BLaER1 (cell line): ENCODE data around the gene GUCY2D.
A peak's percentile ranks its signal among the peaks of the same experiment; 100 is the strongest.
"Not testable (repeated sequence)": the region's sequence is repeated elsewhere in the genome, so short reads cannot be mapped to it uniquely, and the experiment has no call there.

Experiments used
- H3K27ac ChIP-seq: shearing (Covaris generic); formaldehyde crosslinking; 2 replicates; pipeline ENCODE4 v1.8.1; 2022
- H3K27me3 ChIP-seq: shearing (Covaris generic); formaldehyde crosslinking; 2 replicates; pipeline ENCODE4 v1.8.1; 2022
- H3K36me3 ChIP-seq: shearing (Covaris generic); formaldehyde crosslinking; 2 replicates; pipeline ENCODE4 v1.8.1; 2022
- H3K4me1 ChIP-seq: shearing (Covaris generic); formaldehyde crosslinking; 2 replicates; pipeline ENCODE4 v1.8.1; 2022
- H3K4me2 ChIP-seq: shearing (Covaris generic); formaldehyde crosslinking; 2 replicates; pipeline ENCODE4 v1.8.1; 2022
- H3K4me3 ChIP-seq: shearing (Covaris generic); formaldehyde crosslinking; 2 replicates; pipeline ENCODE4 v1.8.1; 2022
- H3K9ac ChIP-seq: shearing (Covaris generic); formaldehyde crosslinking; 2 replicates; pipeline ENCODE4 v1.8.1; 2022
- H3K9me3 ChIP-seq: shearing (Covaris generic); formaldehyde crosslinking; 2 replicates; pipeline ENCODE4 v1.8.1; 2022
- H4K20me1 ChIP-seq: shearing (Covaris generic); formaldehyde crosslinking; 2 replicates; pipeline ENCODE4 v1.8.1; 2022
- Cebpa-rat ChIP-seq: shearing (Covaris generic); IDR thresholded peaks from 2 replicates; pipeline ENCODE4 v1.8.1; 2022

The GUCY2D gene

DNA sequence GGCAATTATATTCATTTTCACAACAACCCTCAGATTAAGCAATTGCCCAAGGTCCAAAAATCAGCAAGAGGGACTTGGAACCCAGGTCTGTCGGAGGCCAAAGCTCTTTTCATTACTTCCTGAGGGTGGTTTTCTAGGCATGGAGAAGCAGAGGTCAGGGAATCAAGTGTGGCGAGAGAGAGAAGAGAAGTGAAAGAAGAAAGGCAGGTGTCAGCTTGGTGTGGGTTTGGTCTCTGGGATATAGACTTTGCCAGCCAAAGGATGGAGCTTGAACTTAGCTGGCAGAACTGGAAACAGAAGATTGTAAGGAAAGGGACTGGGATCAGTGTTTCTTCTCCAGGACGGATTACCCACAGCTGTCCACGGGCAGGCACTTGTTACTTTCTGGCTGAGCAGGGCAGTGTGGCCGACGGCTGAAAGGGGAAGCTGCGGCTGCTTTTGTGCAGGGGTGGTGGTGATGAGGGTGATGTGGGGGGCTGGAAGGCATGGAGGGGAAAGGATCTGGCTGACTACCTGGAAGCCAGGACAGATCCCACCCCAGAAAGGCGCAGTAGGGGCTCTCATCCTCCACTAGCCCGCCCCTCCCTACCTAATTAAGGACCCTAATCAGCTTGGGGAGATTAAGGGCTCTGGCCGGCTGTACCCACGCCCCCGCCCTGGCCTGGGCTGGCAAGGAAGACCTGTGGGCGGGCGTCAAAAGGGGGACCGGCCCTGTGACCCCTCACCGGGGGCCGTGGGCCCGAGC lies at the start of gene GUCY2D:
GUCY2D (plus strand) TSS at position 640 of the 745 bp plus-strand sequence. CDS start 433 bp downstream, outside the sequence.
- H3K9ac ChIP-seq, result no peak within 1 kb of the TSS
- no peak for TF ChIP-seq Cebpa-rat
- peaks cover 6% of the 10 kb centered on the region; the same call in 1 of the 2 replicates for H3K9me3 ChIP-seq
- no peak within 1 kb of the TSS for H3K27ac ChIP-seq
- peaks cover 51% of the 10 kb centered on the region for H3K27me3 ChIP-seq
- 0 out of 2 replicates have a peak within 1 kb of the TSS, but pooled peaks have one; percentile 7 for H3K4me3 ChIP-seq
- peaks cover 21% of the 10 kb centered on the region for H3K4me1 ChIP-seq
- H3K36me3 ChIP-seq, result no peaks in the 10 kb centered on the region
- H3K4me2 ChIP-seq, result peak within 1 kb of the TSS; percentile 57
- H4K20me1 ChIP-seq, result peaks cover 15% of the 10 kb centered on the region; the same call in 1 of the 2 replicates

DNA sequence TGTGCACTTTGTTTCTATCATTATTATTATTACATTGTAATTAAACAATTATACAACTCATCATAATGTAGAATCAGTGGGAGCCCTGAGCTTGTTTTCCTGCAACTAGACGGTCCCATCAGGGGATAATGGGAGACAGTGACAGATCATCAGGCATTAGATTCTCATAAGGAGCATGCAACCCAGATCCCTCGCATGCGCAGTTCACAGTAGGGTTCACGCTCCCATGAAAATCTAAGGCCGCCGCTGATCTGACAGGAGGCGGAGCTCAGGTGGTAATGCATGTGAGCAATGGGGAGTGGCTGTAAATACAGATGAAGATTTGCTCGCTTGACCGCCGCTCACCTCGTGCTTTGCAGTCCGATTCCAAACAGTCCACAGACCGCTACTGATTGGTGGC lies 49.1 kb upstream of the GUCY2D start:
- H3K9ac ChIP-seq, H3K9me3 ChIP-seq, H3K27ac ChIP-seq, H3K4me2 ChIP-seq, H3K4me1 ChIP-seq, H4K20me1 ChIP-seq, H3K27me3 ChIP-seq, H3K4me3 ChIP-seq: not testable (repeated sequence)
- peaks cover 32% of the 10 kb centered on the region for H3K36me3 ChIP-seq

DNA sequence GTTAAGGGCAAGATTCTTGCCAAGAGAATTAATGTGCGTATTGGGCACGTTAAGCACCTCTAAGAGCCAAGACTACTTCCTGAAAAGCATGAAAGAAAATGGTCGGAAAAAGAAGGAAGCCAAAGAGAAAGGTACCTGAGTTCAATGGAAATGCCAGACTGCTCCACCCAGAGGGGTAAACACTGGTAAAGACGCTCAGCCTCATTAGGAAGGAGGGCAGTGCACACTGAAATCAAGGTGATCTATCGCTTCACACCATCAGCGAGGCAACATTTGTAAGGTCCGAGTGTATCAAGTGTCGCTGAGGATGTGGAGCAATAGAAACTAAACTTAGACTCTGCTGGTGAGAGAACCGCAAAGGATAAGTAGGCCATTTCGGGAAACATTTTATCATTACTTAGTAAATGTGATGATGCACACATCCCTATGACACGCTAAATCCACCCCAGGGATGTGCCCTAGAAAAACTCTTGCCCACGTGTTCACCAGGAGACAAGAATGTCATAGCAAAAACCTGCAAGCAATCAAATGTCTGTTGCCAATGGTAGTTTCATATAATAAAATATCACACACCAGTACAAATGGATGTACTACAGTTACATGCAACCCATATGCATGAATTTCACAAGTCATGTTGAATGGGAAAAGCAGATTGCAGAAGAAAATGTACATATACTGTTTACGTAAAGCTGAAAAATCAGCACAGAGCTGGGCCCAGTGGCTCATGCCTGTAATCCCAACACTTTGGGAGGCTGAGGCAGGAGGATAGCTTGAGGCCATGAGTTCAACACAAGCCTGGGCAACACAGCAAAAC lies 46.8 kb upstream of the GUCY2D start:
- no peak for TF ChIP-seq Cebpa-rat
- Histone ChIP-seq H3K4me2 (no peak overlapping the region), H4K20me1 (no peaks in the 10 kb centered on the region), H3K4me3 (no peak overlapping the region), H3K9ac (no peak overlapping the region), H3K27ac (no peak overlapping the region), H3K9me3 (no peaks in the 10 kb centered on the region), H3K4me1 (no peaks in the 10 kb centered on the region), H3K36me3 (peaks cover 8% of the 10 kb centered on the region), H3K27me3 (no peaks in the 10 kb centered on the region)

DNA sequence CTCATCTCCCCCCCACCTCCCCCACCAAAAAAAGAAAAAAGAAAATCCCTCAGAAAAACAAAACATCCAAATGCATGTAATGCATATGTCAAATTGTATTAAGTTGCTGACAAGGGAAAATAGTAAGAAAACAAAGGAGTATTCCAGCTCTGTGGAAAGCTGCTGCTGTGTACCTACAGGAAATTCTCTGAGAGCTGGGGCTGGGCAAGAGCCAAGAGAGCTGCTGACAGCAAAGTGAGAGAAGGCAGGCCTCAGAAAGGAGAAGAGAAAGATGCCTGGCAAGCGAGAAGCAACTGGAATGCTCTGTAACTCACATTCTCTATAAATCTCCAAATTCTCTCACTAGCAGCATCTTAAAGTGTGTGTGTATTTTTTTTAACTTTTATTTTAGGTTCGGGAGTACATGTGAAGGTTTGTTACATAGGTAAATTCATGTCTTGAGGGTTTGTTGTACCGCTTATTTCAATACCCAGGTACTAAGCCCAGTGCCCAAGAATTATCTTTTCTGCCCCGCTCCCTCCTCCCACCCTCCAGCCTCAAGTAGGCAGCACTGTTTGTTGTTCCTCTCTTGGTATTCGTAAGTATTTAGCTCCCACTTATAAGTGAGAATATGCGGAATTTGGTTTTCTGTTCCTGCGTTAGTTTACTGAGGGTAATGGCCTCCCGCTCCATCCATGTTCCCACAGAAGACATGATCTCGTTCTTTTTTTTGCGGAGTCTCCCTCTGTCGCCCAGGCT lies 46.0 kb upstream of the GUCY2D start:
- Histone ChIP-seq H3K27ac (no peak overlapping the region), H3K4me2 (no peak overlapping the region), H3K4me3 (no peak overlapping the region), H3K27me3 (no peaks in the 10 kb centered on the region), H3K9ac (no peak overlapping the region), H3K4me1 (no peaks in the 10 kb centered on the region), H3K9me3 (no peaks in the 10 kb centered on the region), H3K36me3 (0 out of 2 replicates have a peak, but pooled peaks cover 6% of the 10 kb centered on the region), H4K20me1 (no peaks in the 10 kb centered on the region)
- TF ChIP-seq Cebpa-rat, result no peak

DNA sequence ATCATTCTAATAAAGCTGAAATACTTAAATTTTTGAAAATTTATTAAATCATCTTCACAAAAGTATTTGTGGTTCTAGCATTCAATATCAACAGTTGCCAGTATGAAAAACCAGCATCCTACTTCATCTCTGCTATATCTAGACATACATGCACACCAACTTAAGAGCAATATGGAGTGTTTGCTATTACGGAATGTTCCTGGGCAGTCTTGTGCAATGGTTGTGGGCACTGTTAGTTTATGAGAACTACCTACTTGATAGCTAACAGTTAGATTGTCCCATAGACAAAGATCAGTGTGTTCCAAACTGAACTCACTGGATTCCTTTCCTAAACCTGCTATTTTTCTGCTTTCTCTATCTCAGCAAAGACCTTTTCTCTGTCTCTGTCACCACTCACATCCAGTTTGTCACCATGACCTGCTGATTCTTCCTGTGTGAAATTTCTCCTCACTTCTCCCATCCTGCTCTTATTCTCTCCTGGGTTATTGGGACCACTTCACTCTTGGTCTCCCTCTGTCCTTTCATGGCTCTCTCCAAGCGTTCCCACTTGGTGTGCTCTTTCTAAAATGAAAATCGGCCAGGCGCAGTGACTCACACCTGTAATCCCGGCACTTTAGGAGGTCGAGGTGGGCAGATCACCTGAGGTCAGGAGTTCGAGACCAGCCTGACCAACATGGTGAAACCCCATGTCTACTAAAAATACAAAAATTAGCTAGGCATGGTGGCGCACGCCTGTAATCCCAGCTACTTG lies 42.7 kb upstream of the GUCY2D start:
- Histone ChIP-seq H3K36me3 (no peaks in the 10 kb centered on the region), H3K9me3 (no peaks in the 10 kb centered on the region), H3K27ac (no peak overlapping the region), H3K4me1 (no peaks in the 10 kb centered on the region), H3K9ac (no peak overlapping the region), H3K4me3 (no peak overlapping the region), H4K20me1 (no peaks in the 10 kb centered on the region), H3K27me3 (no peaks in the 10 kb centered on the region), H3K4me2 (no peak overlapping the region)
- TF ChIP-seq Cebpa-rat, result no peak

DNA sequence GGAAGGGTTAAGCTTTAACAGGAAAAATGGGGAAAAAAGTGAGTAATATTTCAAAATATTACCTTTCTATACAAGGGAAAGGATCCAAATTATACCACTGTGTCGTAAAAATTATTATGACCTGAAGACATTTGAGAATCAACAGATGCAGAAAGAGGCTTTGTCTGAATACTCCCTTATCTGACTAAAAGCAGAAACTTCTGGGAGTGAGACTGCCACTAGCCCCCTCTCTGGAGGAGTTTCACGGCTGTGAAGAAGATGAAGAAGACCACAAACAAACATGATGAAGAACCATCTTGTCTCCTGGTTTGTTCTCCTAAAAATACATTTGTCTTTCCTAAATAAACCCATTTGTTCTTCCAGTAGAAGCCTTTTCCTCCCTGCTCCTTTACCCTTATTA lies 41.0 kb upstream of the GUCY2D start:
- Histone ChIP-seq H3K9me3 (no peaks in the 10 kb centered on the region), H3K4me3 (no peak overlapping the region), H3K4me2 (no peak overlapping the region), H3K4me1 (no peaks in the 10 kb centered on the region), H4K20me1 (no peaks in the 10 kb centered on the region), H3K27me3 (no peaks in the 10 kb centered on the region), H3K9ac (no peak overlapping the region), H3K27ac (no peak overlapping the region), H3K36me3 (no peaks in the 10 kb centered on the region)
- no peak for TF ChIP-seq Cebpa-rat

DNA sequence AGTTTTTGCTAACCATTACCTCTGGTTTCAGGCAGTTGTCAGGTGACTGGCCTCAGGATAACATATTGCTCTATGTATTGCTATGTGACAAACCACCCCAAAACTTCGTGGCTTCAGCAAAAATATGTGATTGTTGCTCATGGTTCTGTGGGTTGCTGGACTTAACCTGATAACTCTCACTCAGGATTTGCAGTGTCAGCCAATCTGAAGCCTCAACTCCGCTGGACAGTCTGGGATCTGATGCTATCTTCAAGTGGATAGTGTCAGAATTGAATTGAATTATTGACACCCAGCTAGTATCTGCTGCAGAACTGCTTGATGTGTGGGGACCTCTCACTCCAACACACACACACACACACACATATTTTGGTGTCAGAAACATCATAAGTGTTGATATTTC lies 34.7 kb upstream of the GUCY2D start:
- no peak overlapping the region for H3K4me2 ChIP-seq
- no peak overlapping the region for H3K4me3 ChIP-seq
- H3K36me3 ChIP-seq, result no peaks in the 10 kb centered on the region
- no peaks in the 10 kb centered on the region for H3K9me3 ChIP-seq
- TF ChIP-seq Cebpa-rat, result no peak
- H3K4me1 ChIP-seq, result no peaks in the 10 kb centered on the region
- no peaks in the 10 kb centered on the region for H4K20me1 ChIP-seq
- no peaks in the 10 kb centered on the region for H3K27me3 ChIP-seq
- no peak overlapping the region for H3K9ac ChIP-seq
- H3K27ac ChIP-seq, result no peak overlapping the region

DNA sequence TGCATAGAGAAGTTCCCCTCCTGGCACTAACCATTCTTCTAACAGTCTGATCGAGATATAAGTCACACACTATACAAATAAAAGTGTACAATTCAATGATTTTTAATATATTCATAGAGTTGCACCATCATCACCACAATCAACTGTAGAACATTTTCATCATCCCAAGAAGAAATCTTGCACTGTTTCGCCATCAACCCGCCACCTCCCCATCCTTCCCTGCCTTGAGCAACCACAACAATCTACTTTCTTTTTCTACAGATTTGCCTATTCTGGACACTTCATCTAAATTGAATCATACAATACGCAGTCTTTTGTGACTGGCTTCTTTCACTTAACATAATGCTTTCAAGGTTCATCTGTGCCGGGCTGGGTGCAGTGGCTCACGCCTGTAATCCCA lies 33.0 kb upstream of the GUCY2D start:
- Histone ChIP-seq H3K4me2 (no peak overlapping the region), H3K36me3 (no peaks in the 10 kb centered on the region), H3K27ac (no peak overlapping the region), H3K9ac (no peak overlapping the region), H4K20me1 (no peaks in the 10 kb centered on the region), H3K27me3 (no peaks in the 10 kb centered on the region), H3K9me3 (peaks cover 11% of the 10 kb centered on the region), H3K4me3 (no peak overlapping the region), H3K4me1 (no peaks in the 10 kb centered on the region)
- no peak for TF ChIP-seq Cebpa-rat

DNA sequence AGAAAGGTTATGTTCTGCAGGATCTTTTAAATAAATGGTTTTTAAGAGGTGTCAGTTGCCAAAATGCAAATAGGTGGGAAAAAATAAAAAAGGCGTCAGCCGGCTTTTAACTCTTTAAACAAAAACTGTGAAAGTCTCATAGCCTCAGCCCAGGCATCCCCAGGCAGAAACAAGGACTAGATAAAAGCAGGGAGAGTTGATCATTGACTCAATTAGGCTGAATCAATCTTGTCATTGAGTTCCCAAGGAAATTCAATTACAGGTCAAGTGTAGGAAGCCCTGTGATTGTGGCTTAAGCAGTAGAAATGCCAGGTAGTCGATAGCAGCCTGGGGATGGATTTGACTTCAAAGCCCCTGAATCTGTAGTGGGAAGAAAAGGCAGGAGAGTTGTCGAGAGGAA lies 30.8 kb upstream of the GUCY2D start:
- Histone ChIP-seq H3K27me3 (no peaks in the 10 kb centered on the region), H3K4me1 (no peaks in the 10 kb centered on the region)
- TF ChIP-seq Cebpa-rat, result no peak

More for the DNA sequence above, 30.8 kb upstream of the GUCY2D start:
- no peaks in the 10 kb centered on the region for H3K36me3 ChIP-seq
- no peak overlapping the region for H3K4me3 ChIP-seq
- no peak overlapping the region for H3K27ac ChIP-seq
- peaks cover 29% of the 10 kb centered on the region for H3K9me3 ChIP-seq
- H4K20me1 ChIP-seq, result no peaks in the 10 kb centered on the region
- H3K9ac ChIP-seq, result no peak overlapping the region
- no peak overlapping the region for H3K4me2 ChIP-seq
